HepG2 (cell line): Measurements from ENCODE around the gene CTXN1. TPM values are rescaled to one million over a fixed set of nuclear protein-coding genes. Genes with fewer than 3 reads are reported as not detected.
A peak's percentile ranks its signal among the peaks of the same experiment; 100 is the strongest.

Experiments
- DPF2 ChIP-seq: sonication (generic); formaldehyde crosslinking; IDR thresholded peaks from 2 replicates; pipeline ENCODE4 v1.4.0; 2020; ENCODE audit warnings: mild to moderate bottlenecking, low read depth, missing genetic modification reagents, borderline replicate concordance
- MAFF ChIP-seq: IDR thresholded peaks from 2 replicates; pipeline ENCODE4 v1.6.1; 2011; ENCODE audit warnings: low read depth, low read length, improper control_type of control experiment
- MAZ ChIP-seq, 2 experiments: sonication (generic) in 1 of 2; formaldehyde crosslinking in 1 of 2; IDR thresholded peaks; 2 replicates each; pipeline versions ENCODE4 v1.5.0 to v1.6.1; 2012 to 2020; ENCODE audit warnings: low read depth in 2 of 2, mild to moderate bottlenecking in 2 of 2, borderline replicate concordance in 1 of 2, improper control_type of control experiment in 1 of 2, low read length in 1 of 2, missing genetic modification reagents in 1 of 2, moderate library complexity in 1 of 2
- MED8 ChIP-seq: sonication (generic); formaldehyde crosslinking; IDR thresholded peaks from 2 replicates; pipeline ENCODE4 v1.8.1; 2023; ENCODE audit warnings: mild to moderate bottlenecking, missing genetic modification reagents; ENCODE audit not compliant: insufficient replicate concordance
- NBN ChIP-seq: fragments of 450-650 bp; conservative IDR thresholded peaks from 2 replicates; pipeline ENCODE4 v1.6.1; 2017
- REL ChIP-seq: sonication (generic); formaldehyde crosslinking; conservative IDR thresholded peaks from 2 replicates; pipeline ENCODE4 v1.8.0; 2022; ENCODE audit warnings: mild to moderate bottlenecking, missing genetic modification reagents, moderate library complexity
- RORA ChIP-seq: sonication (generic); formaldehyde crosslinking; IDR thresholded peaks from 2 replicates; pipeline ENCODE4 v1.5.0; 2020; ENCODE audit warnings: mild to moderate bottlenecking, missing genetic modification reagents, moderate library complexity
- SP140L ChIP-seq: sonication (generic); formaldehyde crosslinking; IDR thresholded peaks from 2 replicates; pipeline ENCODE4 v1.4.0; 2020; ENCODE audit warnings: missing genetic modification reagents, borderline replicate concordance
- TEAD2 ChIP-seq: sonication (generic); formaldehyde crosslinking; IDR thresholded peaks from 2 replicates; pipeline ENCODE4 v1.9.0; 2021; ENCODE audit warnings: missing genetic modification reagents
- ZFP36 ChIP-seq: fragments of 150-350 bp; IDR thresholded peaks from 2 replicates; pipeline ENCODE4 v1.6.1; 2018; ENCODE audit warnings: borderline replicate concordance, low read length, low read depth; ENCODE audit not compliant: partially characterized antibody
- ZFP36L1 ChIP-seq: sonication (generic); formaldehyde crosslinking; IDR thresholded peaks from 2 replicates; pipeline ENCODE4 v1.8.0; 2022; ENCODE audit warnings: mild to moderate bottlenecking, missing genetic modification reagents, moderate library complexity
- ZNF225 ChIP-seq: sonication (generic); formaldehyde crosslinking; IDR thresholded peaks from 2 replicates; pipeline ENCODE4 v1.4.0; 2020; ENCODE audit warnings: mild to moderate bottlenecking, missing genetic modification reagents
- ZNF253 ChIP-seq: sonication (generic); formaldehyde crosslinking; IDR thresholded peaks from 2 replicates; pipeline ENCODE4 v1.8.0; 2022; ENCODE audit warnings: mild to moderate bottlenecking, missing genetic modification reagents, borderline replicate concordance
- ZNF383 ChIP-seq: sonication (generic); formaldehyde crosslinking; IDR thresholded peaks from 2 replicates; pipeline ENCODE4 v1.4.0; 2020; ENCODE audit warnings: missing genetic modification reagents, mild to moderate bottlenecking, borderline replicate concordance
- ZNF501 ChIP-seq: sonication (generic); formaldehyde crosslinking; IDR thresholded peaks from 2 replicates; pipeline ENCODE4 v1.5.1; 2020; ENCODE audit warnings: mild to moderate bottlenecking, moderate library complexity, missing genetic modification reagents
- ZNF510 ChIP-seq: sonication (generic); formaldehyde crosslinking; IDR thresholded peaks from 2 replicates; pipeline ENCODE4 v1.4.0; 2020; ENCODE audit warnings: low read depth, mild to moderate bottlenecking, missing genetic modification reagents
- ZNF546 ChIP-seq: sonication (generic); formaldehyde crosslinking; conservative IDR thresholded peaks from 2 replicates; pipeline ENCODE4 v1.8.1; 2023; ENCODE audit warnings: mild to moderate bottlenecking, missing genetic modification reagents
- ZNF7 ChIP-seq: IDR thresholded peaks from 2 replicates; pipeline ENCODE4 v1.6.1; 2016; ENCODE audit warnings: missing biosample characterization, missing genetic modification reagents
- ZNF780A ChIP-seq: sonication (generic); formaldehyde crosslinking; IDR thresholded peaks from 2 replicates; pipeline ENCODE4 v1.8.0; 2022; ENCODE audit warnings: mild to moderate bottlenecking, missing genetic modification reagents, moderate library complexity
- ZNF891 ChIP-seq: sonication (generic); formaldehyde crosslinking; IDR thresholded peaks from 2 replicates; pipeline ENCODE4 v1.5.0; 2020; ENCODE audit warnings: mild to moderate bottlenecking, missing genetic modification reagents
- polyA plus RNA-seq, 8 experiments: library from polyadenylated mRNA; depleted of rRNA in 3 of 8; stranded (reverse) in 7 of 8; unstranded in 1 of 8; fragments of >200 nt; fragmentation: Illumina TruSeq in 4 of 8; extraction: Trizol in 4 of 8; gene quantifications; 2 replicates each; pipeline versions ENCODE4 v1.2.1 to v1.2.3, GENCODE V29; 2011 to 2016; ENCODE audit warnings: low read depth in 4 of 8, missing spikeins in 1 of 8, mixed read lengths in 1 of 8; ENCODE audit not compliant: insufficient read depth in 1 of 8
- total RNA-seq, 5 experiments: library from RNA; depleted of rRNA; stranded (reverse); fragments of >200 nt; fragmentation: Illumina TruSeq; extraction: Trizol; gene quantifications; 2 replicates each; pipeline ENCODE4 v1.2.3, GENCODE V29; 2016; ENCODE audit warnings: low read depth in 1 of 5
- TF ChIP-seq, protein P1 (sequence below): IDR thresholded peaks from 2 replicates; pipeline ENCODE4 v1.6.1; 2016; ENCODE audit warnings: low read depth
- TF ChIP-seq, protein P2 (sequence below): sonication (generic); formaldehyde crosslinking; IDR thresholded peaks from 2 replicates; pipeline ENCODE4 v1.8.0; 2023; ENCODE audit warnings: mild to moderate bottlenecking, missing genetic modification reagents
- TF ChIP-seq, protein P3 (sequence below): IDR thresholded peaks from 2 replicates; pipeline ENCODE4 v1.6.1; 2012; ENCODE audit warnings: low read depth, low read length, improper control_type of control experiment
- TF ChIP-seq, protein P4 (sequence below): sonication (generic); formaldehyde crosslinking; IDR thresholded peaks from 2 replicates; pipeline ENCODE4 v1.8.1; 2023; ENCODE audit warnings: mild to moderate bottlenecking, missing genetic modification reagents

The CTXN1 gene
- total and polyA plus RNA-seq, 2 of the 13 experiments (the other 11 are each of a cell fraction or from before 2014, with no cell fraction given), result 0.11 TPM; not detected in 1

DNA sequence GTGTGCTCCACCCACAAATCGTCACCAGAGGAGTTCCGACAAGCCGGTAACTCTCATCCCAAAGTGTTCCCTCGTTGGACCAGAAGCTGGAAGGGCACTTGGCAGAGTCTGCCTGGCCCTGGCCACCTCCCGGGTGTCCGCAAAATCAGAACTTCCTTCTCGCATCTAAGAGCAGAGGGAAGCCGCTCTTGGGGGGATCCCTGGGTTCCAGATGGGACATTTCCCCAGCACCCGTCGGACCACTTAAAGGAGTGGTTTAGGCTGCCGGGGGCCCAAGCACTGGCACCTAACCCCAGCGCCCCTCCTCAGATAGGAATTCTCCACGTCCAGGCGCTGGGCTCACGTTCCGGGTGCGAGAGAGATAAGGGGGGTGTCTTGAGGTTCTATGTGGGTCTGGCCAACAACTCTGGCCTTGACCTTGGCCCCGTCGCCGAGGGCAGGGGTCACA, 23.1 kb downstream of the CTXN1 start (continued):
- TF ChIP-seq, protein P1, sequence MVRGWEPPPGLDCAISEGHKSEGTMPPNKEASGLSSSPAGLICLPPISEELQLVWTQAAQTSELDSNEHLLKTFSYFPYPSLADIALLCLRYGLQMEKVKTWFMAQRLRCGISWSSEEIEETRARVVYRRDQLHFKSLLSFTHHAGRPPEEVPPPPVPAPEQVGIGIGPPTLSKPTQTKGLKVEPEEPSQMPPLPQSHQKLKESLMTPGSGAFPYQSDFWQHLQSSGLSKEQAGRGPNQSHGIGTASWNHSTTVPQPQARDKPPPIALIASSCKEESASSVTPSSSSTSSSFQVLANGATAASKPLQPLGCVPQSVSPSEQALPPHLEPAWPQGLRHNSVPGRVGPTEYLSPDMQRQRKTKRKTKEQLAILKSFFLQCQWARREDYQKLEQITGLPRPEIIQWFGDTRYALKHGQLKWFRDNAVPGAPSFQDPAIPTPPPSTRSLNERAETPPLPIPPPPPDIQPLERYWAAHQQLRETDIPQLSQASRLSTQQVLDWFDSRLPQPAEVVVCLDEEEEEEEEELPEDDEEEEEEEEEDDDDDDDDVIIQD, result no peak
- TF ChIP-seq ZNF225 (CRISPR knock-in tag) (no peak), ZNF510 (CRISPR knock-in tag) (no peak), ZNF780A (no peak), MAZ (IDR thresholded peaks at IDR 0.05; ENCODE audit: borderline replicate concordance, low read depth, low read length) (no peak), MAZ (CRISPR knock-in tag; IDR thresholded peaks at IDR 0.05; ENCODE audit: low read depth) (no peak), MED8 (CRISPR knock-in tag) (no peak), ZNF546 (CRISPR knock-in tag) (no peak), TEAD2 (CRISPR knock-in tag) (no peak), MAFF (no peak), ZNF383 (CRISPR knock-in tag) (no peak), ZNF891 (CRISPR knock-in tag) (no peak), ZFP36 (no peak), DPF2 (CRISPR knock-in tag) (no peak), ZNF7 (CRISPR knock-in tag) (0 out of 2 replicates have a peak, but pooled peaks have one; percentile 6), ZNF501 (CRISPR knock-in tag) (no peak), ZFP36L1 (CRISPR knock-in tag) (0 out of 2 replicates have a peak, but pooled peaks have one; percentile 2), REL (CRISPR knock-in tag) (no peak), SP140L (CRISPR knock-in tag) (no peak), NBN (no peak), ZNF253 (CRISPR knock-in tag) (no peak), RORA (CRISPR knock-in tag) (no peak)
- TF ChIP-seq, protein P2, sequence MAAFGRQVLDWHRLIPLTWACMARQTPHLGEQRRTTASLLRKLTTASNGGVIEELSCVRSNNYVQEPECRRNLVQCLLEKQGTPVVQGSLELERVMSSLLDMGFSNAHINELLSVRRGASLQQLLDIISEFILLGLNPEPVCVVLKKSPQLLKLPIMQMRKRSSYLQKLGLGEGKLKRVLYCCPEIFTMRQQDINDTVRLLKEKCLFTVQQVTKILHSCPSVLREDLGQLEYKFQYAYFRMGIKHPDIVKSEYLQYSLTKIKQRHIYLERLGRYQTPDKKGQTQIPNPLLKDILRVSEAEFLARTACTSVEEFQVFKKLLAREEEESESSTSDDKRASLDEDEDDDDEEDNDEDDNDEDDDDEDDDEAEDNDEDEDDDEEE, result no peak
- TF ChIP-seq, protein P3, sequence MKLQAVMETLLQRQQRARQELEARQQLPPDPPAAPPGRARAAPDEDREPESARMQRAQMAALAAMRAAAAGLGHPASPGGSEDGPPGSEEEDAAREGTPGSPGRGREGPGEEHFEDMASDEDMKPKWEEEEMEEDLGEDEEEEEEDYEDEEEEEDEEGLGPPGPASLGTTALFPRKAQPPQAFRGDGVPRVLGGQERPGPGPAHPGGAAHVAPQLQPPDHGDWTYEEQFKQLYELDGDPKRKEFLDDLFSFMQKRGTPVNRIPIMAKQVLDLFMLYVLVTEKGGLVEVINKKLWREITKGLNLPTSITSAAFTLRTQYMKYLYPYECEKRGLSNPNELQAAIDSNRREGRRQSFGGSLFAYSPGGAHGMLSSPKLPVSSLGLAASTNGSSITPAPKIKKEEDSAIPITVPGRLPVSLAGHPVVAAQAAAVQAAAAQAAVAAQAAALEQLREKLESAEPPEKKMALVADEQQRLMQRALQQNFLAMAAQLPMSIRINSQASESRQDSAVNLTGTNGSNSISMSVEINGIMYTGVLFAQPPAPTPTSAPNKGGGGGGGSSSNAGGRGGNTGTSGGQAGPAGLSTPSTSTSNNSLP, result no peak
- TF ChIP-seq, protein P4, sequence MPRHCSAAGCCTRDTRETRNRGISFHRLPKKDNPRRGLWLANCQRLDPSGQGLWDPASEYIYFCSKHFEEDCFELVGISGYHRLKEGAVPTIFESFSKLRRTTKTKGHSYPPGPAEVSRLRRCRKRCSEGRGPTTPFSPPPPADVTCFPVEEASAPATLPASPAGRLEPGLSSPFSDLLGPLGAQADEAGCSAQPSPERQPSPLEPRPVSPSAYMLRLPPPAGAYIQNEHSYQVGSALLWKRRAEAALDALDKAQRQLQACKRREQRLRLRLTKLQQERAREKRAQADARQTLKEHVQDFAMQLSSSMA (CRISPR knock-in tag), result no peak
